Measurements from ENCODE around the gene SNTN. TPM values are rescaled to one million over a fixed set of nuclear protein-coding genes. Genes with fewer than 3 reads are reported as not detected.

The SNTN gene
- total RNA-seq, 1 donor from 2014 or later = not detected

DNA sequence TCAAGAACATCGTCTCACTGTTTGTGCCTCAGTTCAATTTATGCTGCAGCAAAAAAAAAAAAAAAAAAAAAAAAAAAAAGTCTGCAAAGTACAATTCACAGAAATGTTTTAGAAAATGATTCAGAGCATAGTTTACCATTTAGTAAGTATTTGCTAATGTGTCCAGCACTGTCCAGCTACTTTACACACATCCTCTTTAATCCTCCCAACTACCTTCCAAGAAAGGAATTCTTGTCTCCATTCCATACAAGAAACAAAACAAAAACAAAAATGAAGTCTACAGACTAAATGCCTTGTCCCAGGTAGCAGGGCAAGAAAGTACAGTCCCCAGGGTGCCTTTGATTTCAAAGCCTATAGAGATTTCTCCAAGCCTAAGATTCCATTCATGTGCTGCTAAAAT, 38.9 kb upstream of the SNTN start:
- peaks cover 2% of the 10 kb centered on the region for H3K27me3 Mint-ChIP-seq (ENCODE audit: low read depth)
- no peak overlapping the region for H3K27ac Mint-ChIP-seq (ENCODE audit: unreplicated experiment)
- H3K36me3 Mint-ChIP-seq (ENCODE audit: low read depth) = no peaks in the 10 kb centered on the region
- H3K9me3 Mint-ChIP-seq (ENCODE audit: low read depth) = no peaks in the 10 kb centered on the region
- H3K4me1 Mint-ChIP-seq (ENCODE audit: low read depth) = no peaks in the 10 kb centered on the region
- TF ChIP-seq CTCF (IDR thresholded peaks at IDR 0.05) = no peak
- no peak for DNase-seq (ENCODE audit: low spot score)
- no peak overlapping the region for H3K4me3 Mint-ChIP-seq (ENCODE audit: unreplicated experiment)

GRCh38 chr3:63617391-63617790, 35.1 kb upstream of the SNTN start:
- H3K27me3 Mint-ChIP-seq (ENCODE audit: low read depth) = peaks cover 5% of the 10 kb centered on the region

DNA sequence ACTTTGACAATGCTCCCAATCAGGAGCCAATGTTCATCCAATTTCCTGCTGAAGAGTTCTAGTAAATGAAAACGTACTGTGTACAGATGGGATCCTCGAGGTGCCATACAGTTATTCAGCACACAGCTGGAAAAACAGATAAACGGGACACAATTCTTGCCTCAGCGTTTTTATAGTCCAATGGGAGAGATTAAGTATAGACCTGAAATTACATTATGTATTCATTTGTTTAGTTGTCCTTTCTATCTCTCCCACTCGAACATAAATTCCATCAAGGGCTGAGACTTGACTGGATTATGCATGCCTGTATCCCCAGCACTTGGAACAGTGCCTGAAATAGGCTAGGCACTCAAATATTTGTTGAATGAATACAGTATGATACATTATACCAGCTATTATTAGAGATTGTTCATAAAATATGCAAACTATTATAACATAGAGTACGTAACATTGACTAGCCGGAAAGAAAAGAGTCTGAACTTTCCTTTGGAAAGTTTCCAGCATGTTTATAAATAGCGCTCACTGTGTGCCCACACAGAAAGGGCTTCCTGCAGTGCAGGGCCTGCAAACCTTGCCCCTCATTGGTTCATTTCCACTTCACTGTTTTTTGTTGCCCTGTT, 27.4 kb upstream of the SNTN start:
- DNase-seq (ENCODE audit: low spot score) = no peak
- Mint-ChIP-seq H3K9me3 (ENCODE audit: low read depth) (no peaks in the 10 kb centered on the region), H3K36me3 (ENCODE audit: low read depth) (no peaks in the 10 kb centered on the region), H3K27me3 (ENCODE audit: low read depth) (peaks cover 12% of the 10 kb centered on the region), H3K4me1 (ENCODE audit: low read depth) (peaks cover 10% of the 10 kb centered on the region), H3K4me3 (ENCODE audit: unreplicated experiment) (no peak overlapping the region), H3K27ac (ENCODE audit: unreplicated experiment) (peak overlapping the region; percentile 63)
- no peak for TF ChIP-seq CTCF (IDR thresholded peaks at IDR 0.05)

More at GRCh38 chr3:63617391-63617790, 35.1 kb upstream of the SNTN start:
- H3K9me3 Mint-ChIP-seq (ENCODE audit: low read depth) = no peaks in the 10 kb centered on the region
- H3K4me3 Mint-ChIP-seq (ENCODE audit: unreplicated experiment) = no peak overlapping the region
- no peak overlapping the region for H3K27ac Mint-ChIP-seq (ENCODE audit: unreplicated experiment)
- TF ChIP-seq CTCF (IDR thresholded peaks at IDR 0.05) = no peak
- H3K4me1 Mint-ChIP-seq (ENCODE audit: low read depth) = no peaks in the 10 kb centered on the region
- no peak for DNase-seq (ENCODE audit: low spot score)
- no peaks in the 10 kb centered on the region for H3K36me3 Mint-ChIP-seq (ENCODE audit: low read depth)

DNA sequence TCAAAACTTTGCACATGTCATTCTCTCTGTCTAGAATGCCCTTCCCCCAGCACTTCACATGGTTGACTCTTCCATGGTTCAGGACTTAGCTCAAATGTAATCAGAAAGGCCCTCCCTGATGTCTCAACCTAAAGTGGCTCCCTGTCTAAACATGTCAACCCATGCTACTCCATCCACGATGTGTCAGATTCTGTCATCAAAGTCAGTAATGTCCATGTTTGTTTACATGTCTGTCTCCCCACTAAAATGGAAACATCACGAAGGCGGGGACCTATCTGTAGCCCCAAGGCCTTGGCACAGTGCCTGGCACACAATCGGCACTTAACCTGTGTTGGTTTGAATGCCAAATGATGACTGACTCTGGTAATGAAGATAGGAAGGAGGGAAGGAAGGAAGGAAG, 20.8 kb upstream of the SNTN start:
- DNase-seq (ENCODE audit: low spot score) = no peak
- no peaks in the 10 kb centered on the region for H3K4me1 Mint-ChIP-seq (ENCODE audit: low read depth)
- peaks cover 5% of the 10 kb centered on the region for H3K9me3 Mint-ChIP-seq (ENCODE audit: low read depth)
- TF ChIP-seq CTCF (IDR thresholded peaks at IDR 0.05) = no peak
- no peak overlapping the region for H3K27ac Mint-ChIP-seq (ENCODE audit: unreplicated experiment)
- H3K27me3 Mint-ChIP-seq (ENCODE audit: low read depth) = peaks cover 22% of the 10 kb centered on the region
- H3K36me3 Mint-ChIP-seq (ENCODE audit: low read depth) = no peaks in the 10 kb centered on the region
- no peak overlapping the region for H3K4me3 Mint-ChIP-seq (ENCODE audit: unreplicated experiment)

GRCh38 chr3:63635186-63635585, 17.3 kb upstream of the SNTN start:
- H3K27ac Mint-ChIP-seq (ENCODE audit: unreplicated experiment) = no peak overlapping the region

More at GRCh38 chr3:63635186-63635585, 17.3 kb upstream of the SNTN start:
- no peak for DNase-seq (ENCODE audit: low spot score)
- Mint-ChIP-seq H3K36me3 (ENCODE audit: low read depth) (no peaks in the 10 kb centered on the region), H3K4me1 (ENCODE audit: low read depth) (no peaks in the 10 kb centered on the region), H3K27me3 (ENCODE audit: low read depth) (peaks cover 22% of the 10 kb centered on the region), H3K4me3 (ENCODE audit: unreplicated experiment) (no peak overlapping the region), H3K9me3 (ENCODE audit: low read depth) (peaks cover 11% of the 10 kb centered on the region)
- TF ChIP-seq CTCF (IDR thresholded peaks at IDR 0.05) = no peak

Data from chondrocyte (in vitro differentiated cells).